ENCODE data around the gene ABCC1.
"Not testable (repeated sequence)": the region's sequence is repeated elsewhere in the genome, so short reads cannot be mapped to it uniquely, and the experiment has no call there.

The ABCC1 gene

DNA sequence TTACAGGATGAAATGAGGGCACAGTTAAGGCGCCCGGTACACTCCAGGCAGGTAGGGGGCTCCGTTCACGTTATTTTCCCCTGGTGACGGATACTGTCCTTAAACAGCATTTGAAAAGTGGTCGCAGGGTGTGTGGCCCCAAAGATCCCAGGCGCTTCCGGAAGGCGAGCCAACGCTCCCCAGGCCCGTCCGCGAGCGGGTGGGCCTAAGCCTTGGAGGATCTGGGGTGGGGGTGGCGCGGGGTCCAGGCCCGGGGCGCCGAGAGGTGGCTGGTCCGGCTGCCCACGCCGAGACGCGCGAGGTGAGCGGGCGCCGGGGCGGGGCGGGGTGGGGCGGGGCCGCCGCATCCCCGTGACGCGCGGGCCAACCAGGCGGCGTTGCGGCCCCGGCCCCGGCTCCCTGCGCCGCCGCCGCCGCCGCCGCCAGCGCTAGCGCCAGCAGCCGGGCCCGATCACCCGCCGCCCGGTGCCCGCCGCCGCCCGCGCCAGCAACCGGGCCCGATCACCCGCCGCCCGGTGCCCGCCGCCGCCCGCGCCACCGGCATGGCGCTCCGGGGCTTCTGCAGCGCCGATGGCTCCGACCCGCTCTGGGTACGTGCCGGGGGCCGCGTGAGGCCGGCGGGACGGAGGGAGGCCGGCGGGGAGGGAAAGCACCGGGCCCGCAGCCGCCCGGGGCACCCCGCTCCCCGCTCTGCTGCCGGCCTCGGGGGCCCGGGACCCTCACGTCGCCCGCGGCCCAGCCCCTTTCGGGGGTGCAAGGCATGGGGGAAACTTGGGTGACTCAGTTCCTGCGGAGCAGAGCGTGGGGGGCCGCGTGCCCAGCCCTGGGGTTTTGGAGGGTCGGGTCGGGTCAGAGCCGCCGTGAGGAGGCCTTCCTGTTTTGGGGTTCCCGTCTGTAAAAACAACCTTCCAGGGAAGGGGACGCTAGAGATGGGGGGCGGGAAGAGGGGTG is at the start of gene ABCC1:
Gene ABCC1 (plus strand): TSS at position 407 of the 951 bp plus-strand sequence. CDS start 136 bp downstream, at position 543.
- peak; percentile 51 to 58 for DNase-seq (ENCODE audit: low read depth in 2 of 2)

- DNase-seq (ENCODE audit: low read depth in 2 of 2), result no peak
These were observed 49.1 kb upstream of the ABCC1 start for GRCh38 chr16:15900357-15900756.

DNA sequence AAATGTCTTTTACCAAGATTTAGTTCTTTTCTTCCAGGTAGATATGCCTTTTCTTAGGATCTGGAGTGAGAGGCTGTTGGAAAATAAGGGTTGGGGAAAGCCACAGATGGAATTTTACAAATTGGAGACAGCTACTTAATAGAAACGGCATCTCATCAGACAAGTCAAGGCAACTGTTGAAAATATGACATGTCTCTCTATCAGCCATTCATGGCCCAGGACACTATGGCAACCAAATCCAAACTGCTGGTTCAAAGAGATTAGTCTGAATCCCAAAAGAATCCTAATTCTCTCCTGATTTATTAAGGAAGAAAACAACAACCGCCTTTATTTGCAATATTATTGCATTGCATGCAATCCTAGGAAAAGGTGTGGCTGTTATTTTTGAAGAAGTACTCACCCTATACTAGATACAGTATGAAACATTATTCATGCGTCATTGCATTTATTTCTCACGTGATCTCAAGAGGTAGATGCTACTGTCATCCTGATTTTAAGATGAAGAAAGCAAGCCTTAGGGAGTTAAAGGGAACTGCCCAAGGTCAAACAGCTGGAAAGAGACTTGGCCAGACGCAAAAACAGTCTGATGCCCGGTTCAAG is 48.4 kb upstream of the ABCC1 start:
- no peak for DNase-seq (ENCODE audit: low read depth in 2 of 2)

- no peak for DNase-seq (ENCODE audit: low read depth in 2 of 2)
These were observed 45.5 kb upstream of the ABCC1 start for GRCh38 chr16:15903960-15904359.

GRCh38 chr16:15906439-15906838 is 43.0 kb upstream of the ABCC1 start:
- DNase-seq (ENCODE audit: low read depth in 2 of 2), result no peak

GRCh38 chr16:15907863-15908478 is 41.4 kb upstream of the ABCC1 start:
- DNase-seq (ENCODE audit: low read depth in 2 of 2), result no peak

- no peak for DNase-seq (ENCODE audit: low read depth in 2 of 2)
These were observed 38.2 kb upstream of the ABCC1 start for GRCh38 chr16:15911198-15911597.

- no peak for DNase-seq (ENCODE audit: low read depth in 2 of 2)
These were observed 36.2 kb upstream of the ABCC1 start for GRCh38 chr16:15913046-15913698.

DNA sequence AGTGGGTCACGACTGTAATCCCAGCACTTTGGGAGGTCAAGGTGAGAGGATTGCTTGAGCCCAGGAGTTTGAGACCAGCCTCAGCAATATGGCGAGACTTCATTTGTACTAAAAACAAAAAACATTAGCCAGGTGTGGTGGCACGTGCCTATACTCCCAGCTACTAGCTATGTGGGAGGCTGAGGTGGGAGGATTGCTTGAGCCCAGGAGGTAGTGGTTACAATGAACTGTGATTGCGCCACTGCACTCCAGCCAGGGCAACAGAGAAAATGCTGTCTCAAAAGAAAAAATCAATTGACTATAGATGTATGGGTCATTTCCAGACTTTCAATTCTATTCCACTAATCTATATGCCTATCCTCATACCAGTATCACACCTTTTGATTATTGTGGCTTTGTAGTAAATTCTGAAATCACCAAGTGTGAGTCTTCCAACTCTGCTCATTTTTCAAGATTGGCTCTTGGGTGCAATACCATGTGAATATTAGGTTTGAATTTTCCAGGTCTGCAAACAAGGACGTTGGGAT is 33.8 kb upstream of the ABCC1 start:
- DNase-seq (ENCODE audit: low read depth in 2 of 2), result no peak

DNA sequence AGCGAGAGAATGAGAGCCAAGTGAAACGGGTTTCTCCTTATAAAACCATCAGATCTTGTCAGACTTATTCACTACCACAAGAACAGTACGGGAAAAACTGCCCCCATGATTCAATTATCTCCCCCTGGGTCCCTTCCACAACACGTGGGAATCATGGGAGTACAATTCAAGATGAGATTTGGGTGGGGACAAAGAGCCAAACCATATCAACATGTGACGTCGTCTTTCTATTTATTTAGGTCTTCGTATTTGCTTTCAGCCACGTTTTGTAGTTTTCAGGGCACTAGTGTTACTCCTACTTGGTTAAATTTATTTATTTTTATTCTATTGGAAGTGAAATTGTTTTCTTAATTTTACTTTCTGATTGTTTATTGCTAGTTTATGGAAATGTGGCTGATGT is 33.1 kb upstream of the ABCC1 start:
- DNase-seq (ENCODE audit: low read depth in 2 of 2), result no peak

- DNase-seq (ENCODE audit: low read depth in 2 of 2), result not testable (repeated sequence)
These were observed 31.1 kb upstream of the ABCC1 start for GRCh38 chr16:15918314-15918713.

DNA sequence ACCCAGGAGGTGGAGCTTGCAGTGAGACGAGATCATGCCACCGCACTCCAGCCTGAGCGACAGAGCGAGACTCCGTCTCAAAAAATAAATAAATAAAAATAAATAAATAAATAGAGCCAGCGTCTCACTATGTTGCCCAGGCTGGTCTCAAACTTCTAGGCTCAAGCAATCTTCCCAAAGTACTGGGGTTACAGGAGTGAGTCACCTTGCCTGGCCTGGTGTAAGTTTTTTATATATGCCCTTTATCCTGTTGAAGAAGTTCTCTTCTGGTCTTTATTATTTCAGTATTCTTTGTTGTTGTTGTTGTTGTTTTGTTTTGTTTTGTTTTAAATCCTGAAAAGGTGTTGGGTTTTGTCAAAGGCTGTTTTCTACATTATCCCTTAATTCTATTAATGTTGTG is 30.1 kb upstream of the ABCC1 start:
- no peak for DNase-seq (ENCODE audit: low read depth in 2 of 2)

GRCh38 chr16:15924996-15925395 is 24.4 kb upstream of the ABCC1 start:
- no peak for DNase-seq (ENCODE audit: low read depth in 2 of 2)

DNA sequence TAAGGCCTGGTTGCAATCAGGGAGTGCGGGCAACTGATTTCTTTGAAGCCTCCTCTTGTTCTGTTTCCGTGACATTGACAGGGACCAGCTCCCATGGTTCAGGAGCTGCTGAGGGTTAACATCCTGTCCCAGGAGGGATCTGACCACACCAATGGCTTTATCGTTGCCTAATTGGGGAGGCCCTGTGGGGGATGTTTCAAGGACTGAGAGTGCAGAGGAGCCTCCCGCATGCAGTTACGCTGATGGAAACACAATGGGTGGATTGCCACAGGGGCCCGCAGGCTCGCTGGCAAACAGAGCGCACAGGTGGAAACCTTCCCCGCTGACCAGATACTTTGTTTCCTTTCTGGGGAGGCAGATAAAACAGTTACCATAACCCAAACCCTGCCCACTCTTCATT is 23.8 kb upstream of the ABCC1 start:
- no peak for DNase-seq (ENCODE audit: low read depth in 2 of 2)

- DNase-seq (ENCODE audit: low read depth in 2 of 2), result no peak
These were observed 20.9 kb upstream of the ABCC1 start for GRCh38 chr16:15928261-15929104.

DNA sequence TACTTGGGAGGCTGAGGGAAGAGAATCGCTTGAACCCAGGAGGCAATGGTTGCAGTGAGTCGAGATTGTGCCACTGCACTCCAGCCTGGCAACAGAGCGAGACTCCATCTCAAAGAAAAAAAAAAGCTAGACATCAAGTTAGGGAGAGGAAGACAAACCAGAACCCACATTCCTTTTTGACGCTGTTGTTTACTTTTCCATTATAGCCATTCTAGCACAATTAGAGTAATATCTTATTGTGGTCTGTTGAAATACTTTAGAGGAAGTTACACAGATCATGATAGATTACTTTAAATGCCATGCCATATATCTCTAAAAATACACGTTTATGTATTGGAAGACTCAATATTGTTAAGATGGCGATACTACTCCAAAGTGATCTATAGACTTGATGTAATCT is 16.5 kb upstream of the ABCC1 start:
- DNase-seq (ENCODE audit: low read depth in 2 of 2), result no peak

DNA sequence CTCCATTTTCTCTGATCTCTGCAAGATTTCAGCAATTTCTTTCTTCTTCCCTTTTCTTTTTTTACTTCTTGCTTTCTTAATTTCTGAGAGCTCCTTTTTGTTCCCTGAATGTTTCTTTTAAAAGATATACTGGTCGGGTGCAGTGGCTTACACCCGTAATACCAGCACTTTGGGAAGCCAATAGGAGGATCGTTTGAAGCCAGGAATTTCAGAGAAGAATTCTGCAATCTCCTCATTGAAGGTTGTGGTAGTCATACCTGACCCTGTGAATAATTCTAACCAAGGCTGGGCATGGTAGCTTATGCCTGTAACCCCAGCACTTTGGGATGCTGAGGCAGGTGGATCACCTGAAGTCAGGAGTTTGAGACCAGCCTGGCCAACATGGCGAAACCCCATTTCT is 15.6 kb upstream of the ABCC1 start:
- no peak for DNase-seq (ENCODE audit: low read depth in 2 of 2)

- no peak for DNase-seq (ENCODE audit: low read depth in 2 of 2)
These were observed 14.4 kb upstream of the ABCC1 start for GRCh38 chr16:15934991-15935390.

GRCh38 chr16:15936809-15937208 is 12.6 kb upstream of the ABCC1 start:
- not testable (repeated sequence) for DNase-seq (ENCODE audit: low read depth in 2 of 2)

- no peak for DNase-seq (ENCODE audit: low read depth in 2 of 2)
These were observed 6.3 kb upstream of the ABCC1 start for GRCh38 chr16:15942931-15943690.
